Ovary (tissue), 9 donors: Measurements from ENCODE around the gene ASAP2. TPM values are rescaled to one million over a fixed set of nuclear protein-coding genes. Genes with fewer than 3 reads are reported as not detected.
A peak's percentile ranks its signal among the peaks of the same experiment; 100 is the strongest.

ENCODE experiments used
- DNase-seq, 5 donors: peaks; one replicate each; pipeline ENCODE4 v3.0.0-alpha.2; 2019 to 2020
- H3K27ac ChIP-seq, 2 donors: fragments of 200-600 bp; one replicate each; pipeline versions ENCODE4 v1.5.1 to v1.8.0; 2019 to 2022
- H3K27me3 ChIP-seq: fragments of 200-600 bp; one replicate; pipeline ENCODE4 v1.8.0; 2022
- H3K36me3 ChIP-seq: fragments of 200-600 bp; sonication (generic); one replicate; pipeline ENCODE4 v1.5.1; 2019
- H3K4me1 ChIP-seq: one replicate; pipeline ENCODE4 v1.8.1; 2013; ENCODE audit warnings: mild to moderate bottlenecking, moderate library complexity; ENCODE audit not compliant: insufficient read depth
- H3K4me3 ChIP-seq: fragments of 200-600 bp; sonication (generic); one replicate; pipeline ENCODE4 v1.5.1; 2017
- H3K9me3 ChIP-seq, 2 donors: fragments of 200-600 bp in 1 of 2; sonication (generic) in 1 of 2; one replicate each; pipeline versions ENCODE4 v1.5.1 to v1.8.1; 2013 to 2019; ENCODE audit warnings: mild to moderate bottlenecking in 1 of 2, moderate library complexity in 1 of 2
- CTCF ChIP-seq, 3 donors: fragments of 450-650 bp in 2 of 3; fragments of 200-600 bp in 1 of 3; IDR thresholded peaks; one replicate each; pipeline versions ENCODE4 v1.5.1 to v1.8.0; 2016 to 2022; ENCODE audit warnings: antibody characterized with exemption in 3 of 3, mild to moderate bottlenecking in 1 of 3
- EP300 ChIP-seq: sonication (generic); formaldehyde crosslinking; IDR thresholded peaks from one replicate; pipeline ENCODE4 v1.6.1; 2017; ENCODE audit warnings: antibody characterized with exemption
- POLR2A ChIP-seq: fragments of 450-650 bp; IDR thresholded peaks from one replicate; pipeline ENCODE4 v1.6.1; 2017; ENCODE audit warnings: antibody characterized with exemption, mild to moderate bottlenecking, moderate library complexity
- WGBS, 3 donors: extraction: QIAGEN DNeasy Blood & Tissue Kit in 1 of 3; methylation state at CpG; one replicate each; pipeline versions ENCODE4 v1.1.5 to v1.1.7; 2013 to 2017; 5-methylcytosine and 5-hydroxymethylcytosine counted together
- intact Hi-C, 4 donors: fragments of 100-400 bp; cut with DNase I; formaldehyde crosslinking; loops; one replicate each; pipeline versions ENCODE4 v1.11.0 to v1.15.1; 2022 to 2023
- polyA plus RNA-seq, 2 donors: library from polyadenylated mRNA; stranded (reverse); fragments of 200-250 nt in 1 of 2; fragments of 350-450 nt in 1 of 2; fragmentation: Illumina TruSeq in 1 of 2; extraction: RNeasy Lipid Tissue Mini Kit (QIAGEN cat#74804) in 1 of 2; gene quantifications; one replicate each; pipeline ENCODE4 v1.2.3, GENCODE V29; 2013 to 2014
- total RNA-seq, 7 donors: library from RNA; depleted of rRNA in 2 of 7; stranded (reverse); fragments of >200 nt in 2 of 7; fragmentation: NEBNext Ultra II Directional in 3 of 7; extraction: Animal tissue kit (Norgen Biotek cat#: 25700) in 3 of 7; gene quantifications; one replicate each; pipeline versions ENCODE4 v1.1.0 to v1.2.4, GENCODE V29; 2016 to 2023
- donor health status: DM: no; HTN: no; CAD: no; lungs with moderate emphysema.
- donor health status: DM: no; HTN: no; CAD: no.
- donor health status: Bipolar disorder and iron deficiency.
- donor health status: DM: yes; HTN: yes; CAD: no.
- donor health status: DM: no; HTN: no; CAD: no.
- donor health status: DM: yes; HTN: yes; CAD: no.

ASAP2 gene
- total and polyA plus RNA-seq, 9 donors, result 10.3 to 22.7 (median 15.5) TPM

- intact Hi-C loops, result loop anchor here in 1 of 4 donors (10.0 kb wide), 1 partner anchor 114 kb away; the partner anchor contains the start of gene ASAP2
- Histone ChIP-seq H3K9me3 (no peaks in the 10 kb centered on the region), H3K4me1 (peaks cover 9% of the 10 kb centered on the region), H3K27ac (peak overlapping the region in 1 of 2 donors; percentile 64), H3K27me3 (no peaks in the 10 kb centered on the region), H3K4me3 (no peak overlapping the region), H3K36me3 (no peaks in the 10 kb centered on the region)
- TF ChIP-seq EP300, result no peak
- no peak for TF ChIP-seq POLR2A
- TF ChIP-seq CTCF (IDR thresholded peaks at IDR 0.05), result no peak
- WGBS, 3 donors, result 43 to 55% (median 47%) methylated on average over 29 of the region's 29 CpGs
- DNase-seq, result peak; percentile 80 to 90 (median 84)
Observed at GRCh38 chr2:9318461-9319337, 112.1 kb downstream of the ASAP2 start.

GRCh38 chr2:9319338-9319715 lies 112.7 kb downstream of the ASAP2 start:
- peak overlapping the region in 1 of 2 donors; percentile 64 for H3K27ac ChIP-seq
- no peaks in the 10 kb centered on the region for H3K36me3 ChIP-seq
- 91 to 96% (median 94%) methylated on average over 8 of the region's 8 CpGs for WGBS, 3 donors
- H3K9me3 ChIP-seq, result no peaks in the 10 kb centered on the region
- intact Hi-C loops, result loop anchor here in 1 of 4 donors (10.0 kb wide), 1 partner anchor 115 kb away; the partner anchor contains the start of gene ASAP2
- H3K4me3 ChIP-seq, result no peak overlapping the region
- H3K4me1 ChIP-seq, result peaks cover 9% of the 10 kb centered on the region
- no peaks in the 10 kb centered on the region for H3K27me3 ChIP-seq
- DNase-seq, result no peak
- no peak for TF ChIP-seq POLR2A
- TF ChIP-seq EP300, result no peak
- TF ChIP-seq CTCF (IDR thresholded peaks at IDR 0.05), result no peak

GRCh38 chr2:9322576-9322975 lies 116.0 kb downstream of the ASAP2 start:
- no peak overlapping the region for H3K27ac ChIP-seq
- no peak for TF ChIP-seq POLR2A
- TF ChIP-seq EP300, result no peak
- no peak for TF ChIP-seq CTCF (IDR thresholded peaks at IDR 0.05)
- H3K36me3 ChIP-seq, result no peaks in the 10 kb centered on the region
- 93 to 98% (median 94%) methylated on average over 7 of the region's 7 CpGs for WGBS, 3 donors
- intact Hi-C loops, result loop anchor here in 1 of 4 donors (10.0 kb wide), 1 partner anchor 108 kb away; no protein-coding TSS in a partner anchor
- H3K4me3 ChIP-seq, result no peak overlapping the region
- H3K4me1 ChIP-seq, result peaks cover 9% of the 10 kb centered on the region
- no peaks in the 10 kb centered on the region for H3K9me3 ChIP-seq
- no peak for DNase-seq
- H3K27me3 ChIP-seq, result no peaks in the 10 kb centered on the region

- Histone ChIP-seq H3K4me1 (peaks cover 3% of the 10 kb centered on the region), H3K36me3 (no peaks in the 10 kb centered on the region), H3K4me3 (no peak overlapping the region), H3K9me3 (no peaks in the 10 kb centered on the region), H3K27ac (no peak overlapping the region), H3K27me3 (no peaks in the 10 kb centered on the region)
- no peak for TF ChIP-seq CTCF (IDR thresholded peaks at IDR 0.05)
- TF ChIP-seq POLR2A, result no peak
- TF ChIP-seq EP300, result no peak
- WGBS, 3 donors, result 84 to 91% (median 91%) methylated on average over 3 of the region's 3 CpGs
- intact Hi-C loops, result loop anchor here in 1 of 4 donors (10.0 kb wide), 1 partner anchor 111 kb away; no protein-coding TSS in a partner anchor
- no peak for DNase-seq
Observed at GRCh38 chr2:9325428-9325827, 118.8 kb downstream of the ASAP2 start.
